GOT3 (cell line): ENCODE results near the gene RABGGTA.
"Not testable (repeated sequence)": the region's sequence is repeated elsewhere in the genome, so short reads cannot be mapped to it uniquely, and the experiment has no call there.

Experiments used
- DNase-seq: peaks from one replicate; lab custom pipeline; 2025; ENCODE audit warnings: mixed read lengths; lab: John Stamatoyannopoulos, UW

The RABGGTA gene

GRCh38 chr14:24260780-24261157 is 10.6 kb downstream of the RABGGTA start:
- DNase-seq, result no peak

GRCh38 chr14:24260026-24260779 is 11.2 kb downstream of the RABGGTA start:
- no peak for DNase-seq

GRCh38 chr14:24259282-24260025 is 11.9 kb downstream of the RABGGTA start:
- DNase-seq, result no peak

- no peak for DNase-seq
These were observed 12.7 kb downstream of the RABGGTA start for GRCh38 chr14:24258548-24259265.

GRCh38 chr14:24258119-24258518 is 13.3 kb downstream of the RABGGTA start:
- DNase-seq, result no peak

GRCh38 chr14:24256960-24257359 is 14.4 kb downstream of the RABGGTA start:
- no peak for DNase-seq

GRCh38 chr14:24255931-24256711 is 15.3 kb downstream of the RABGGTA start:
- no peak for DNase-seq

- no peak for DNase-seq
These were observed 16.0 kb downstream of the RABGGTA start for GRCh38 chr14:24255438-24255837.

- no peak for DNase-seq
These were observed 16.6 kb downstream of the RABGGTA start for GRCh38 chr14:24254630-24255392.

GRCh38 chr14:24253936-24254335 is 17.5 kb downstream of the RABGGTA start:
- DNase-seq, result no peak

- no peak for DNase-seq
These were observed 18.9 kb downstream of the RABGGTA start for GRCh38 chr14:24252289-24253124.

GRCh38 chr14:24251880-24252288 is 19.5 kb downstream of the RABGGTA start:
- DNase-seq, result no peak

GRCh38 chr14:24250354-24250753 is 21.0 kb downstream of the RABGGTA start:
- DNase-seq, result no peak

- no peak for DNase-seq
These were observed 22.0 kb downstream of the RABGGTA start for GRCh38 chr14:24249230-24250021.

- DNase-seq, result no peak
These were observed 24.0 kb downstream of the RABGGTA start for GRCh38 chr14:24247422-24247821.

- no peak for DNase-seq
These were observed 24.6 kb downstream of the RABGGTA start for GRCh38 chr14:24246765-24247212.

GRCh38 chr14:24245350-24245749 is 26.0 kb downstream of the RABGGTA start:
- DNase-seq, result not testable (repeated sequence)

- no peak for DNase-seq
These were observed 28.0 kb downstream of the RABGGTA start for GRCh38 chr14:24243336-24243836.

GRCh38 chr14:24241829-24242443 is 29.5 kb downstream of the RABGGTA start:
- peak; percentile 87 for DNase-seq
